H54 (cell line): ENCODE data around the gene PSME3IP1.
A peak's percentile ranks its signal among the peaks of the same experiment; 100 is the strongest.
"Not testable (repeated sequence)": the region's sequence is repeated elsewhere in the genome, so short reads cannot be mapped to it uniquely, and the experiment has no call there.

ENCODE experiments used
- DNase-seq: peaks from one replicate; pipeline ENCODE4 v3.0.0; 2011; ENCODE audit warnings: low spot score, mixed read lengths; ENCODE audit not compliant: insufficient read length
- FAIRE-seq: peaks from 3 replicates; lab custom pipeline; 2011; peaks lifted over from hg19 to GRCh38; lab: Jason Lieb, UNC
- POLR2A ChIP-seq: IDR thresholded peaks from 2 replicates; pipeline ENCODE4 v1.6.1; 2011; ENCODE audit warnings: low read depth, mild to moderate bottlenecking, low read length

PSME3IP1 gene

GRCh38 chr16:57123974-57124674 is 61.7 kb downstream of the PSME3IP1 start:
- FAIRE-seq (no peak), DNase-seq (no peak)
- no peak for TF ChIP-seq POLR2A

DNA sequence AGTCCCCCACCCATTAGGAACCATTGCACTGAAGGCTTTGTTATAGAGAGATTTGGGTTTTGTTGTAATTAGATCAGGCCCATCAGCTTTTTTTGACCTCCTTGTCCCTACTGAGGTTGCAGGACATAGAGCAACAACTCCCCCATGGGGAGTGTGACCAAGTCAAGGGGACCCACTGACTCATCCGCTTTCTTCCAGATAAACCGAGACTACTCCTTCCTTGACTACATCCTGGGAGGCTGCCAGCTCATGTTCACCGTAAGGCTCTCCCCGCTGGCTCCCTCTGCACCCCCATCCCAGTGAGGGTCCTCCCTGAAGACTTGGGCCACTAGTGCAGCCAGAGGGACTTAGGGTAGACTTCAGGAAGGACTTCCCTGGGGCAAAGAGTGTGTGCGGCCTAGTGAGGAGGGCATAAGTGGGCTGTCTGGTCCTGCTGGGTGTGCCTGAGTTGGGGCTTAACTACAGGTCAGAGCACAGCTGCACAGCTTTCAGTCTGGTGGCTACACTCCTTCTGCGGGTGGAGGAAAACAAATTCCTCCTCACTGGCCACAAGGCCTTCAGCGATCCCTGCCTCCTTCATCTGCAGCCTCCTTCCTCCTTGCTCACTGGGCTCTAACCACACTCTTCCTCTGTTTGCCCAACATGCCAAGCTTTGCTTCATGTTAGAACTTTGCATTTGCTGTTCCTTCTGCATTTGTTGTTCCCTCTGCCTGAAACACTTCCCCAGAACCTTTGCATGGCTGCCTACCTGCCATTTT is 62.4 kb downstream of the PSME3IP1 start:
- DNase-seq = no peak

DNA sequence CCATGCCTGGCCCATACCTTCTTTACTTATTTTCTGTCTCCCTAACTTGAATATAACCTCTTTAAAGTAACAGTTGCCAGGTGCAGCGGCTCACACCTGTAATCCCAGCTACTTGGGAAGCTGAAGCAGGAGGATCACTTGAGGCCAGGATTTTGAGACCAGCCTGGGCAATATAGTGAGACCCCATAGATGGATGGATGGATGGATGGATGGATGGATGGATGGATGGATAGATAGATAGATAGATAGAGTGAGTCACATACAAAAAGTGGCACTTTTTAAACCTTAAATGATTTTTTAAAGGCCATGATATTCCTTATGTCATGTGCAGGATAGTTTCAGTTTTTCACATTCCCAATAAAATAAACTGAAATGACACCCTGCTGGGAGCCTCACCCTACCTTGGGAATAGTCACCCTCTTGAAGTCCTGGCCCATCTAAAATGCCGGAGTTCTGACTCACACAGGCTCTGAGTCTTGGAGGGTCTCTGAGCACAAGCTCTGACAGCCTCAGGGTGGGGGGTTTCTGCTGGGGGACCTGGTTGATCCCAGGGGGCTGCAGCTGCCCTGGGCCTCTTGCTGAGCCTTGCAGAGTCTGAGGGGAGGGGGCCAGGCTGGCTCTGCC is 67.3 kb downstream of the PSME3IP1 start:
- FAIRE-seq (no peak), DNase-seq (peak; percentile 54)
- no peak for TF ChIP-seq POLR2A

More for the DNA sequence above, 62.4 kb downstream of the PSME3IP1 start:
- TF ChIP-seq POLR2A = no peak
- FAIRE-seq = no peak

DNA sequence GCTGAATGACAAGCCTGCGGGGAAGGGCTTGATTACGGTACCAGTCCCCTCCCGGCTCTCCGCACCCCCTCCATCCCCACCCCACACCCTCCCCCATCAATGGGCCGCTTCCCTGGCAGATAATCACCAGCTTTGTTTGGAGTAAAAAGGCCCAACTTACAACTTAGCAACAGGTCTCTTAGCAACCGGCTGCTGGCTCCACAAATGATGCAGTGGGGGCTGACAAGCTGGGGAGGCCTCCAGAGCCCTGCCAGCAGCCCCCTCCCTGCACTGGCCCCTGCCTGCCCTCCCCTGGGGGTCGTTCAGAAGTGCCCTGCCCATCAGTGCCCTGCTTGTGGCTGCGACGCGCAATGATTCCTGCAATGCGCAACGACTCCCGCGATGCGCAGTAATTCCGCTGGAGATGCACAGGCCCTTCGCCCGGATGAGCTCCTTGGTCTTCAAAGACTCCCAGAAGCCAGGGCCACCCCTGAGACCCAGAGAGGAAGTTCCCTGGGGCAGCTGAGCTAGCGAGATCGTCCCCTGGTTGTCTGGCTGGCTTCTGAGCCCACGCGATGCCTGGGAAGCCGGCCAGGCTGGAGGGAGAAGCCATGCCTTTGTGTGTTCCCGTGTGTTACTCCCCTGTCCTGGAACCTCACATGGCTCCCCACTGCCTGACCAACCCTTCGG is 70.2 kb downstream of the PSME3IP1 start:
- TF ChIP-seq POLR2A = no peak
- FAIRE-seq = no peak
- DNase-seq = no peak

- DNase-seq (peak; percentile 53), FAIRE-seq (no peak)
- TF ChIP-seq POLR2A = no peak
These were observed 70.7 kb downstream of the PSME3IP1 start for GRCh38 chr16:57115168-57115513.

DNA sequence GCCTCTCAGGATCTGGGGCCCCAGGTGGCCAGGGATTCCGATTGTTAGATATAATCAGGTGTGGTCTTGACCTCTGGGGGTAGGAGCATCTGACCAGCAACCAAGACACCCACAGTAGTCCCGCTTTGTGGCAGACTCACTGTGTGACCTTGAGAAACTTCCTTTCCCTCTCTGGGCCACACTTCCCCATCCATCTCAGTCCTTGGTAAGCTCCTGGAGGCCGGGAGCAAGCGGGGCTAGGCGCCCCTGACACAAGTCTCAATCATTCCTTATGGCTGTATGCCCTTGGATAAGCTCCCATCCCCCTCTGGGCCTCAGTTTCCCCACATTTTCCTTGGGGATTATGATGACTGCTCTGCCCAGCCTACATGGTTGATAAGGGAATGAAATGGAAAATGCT is 72.2 kb downstream of the PSME3IP1 start:
- FAIRE-seq (no peak), DNase-seq (no peak)
- no peak for TF ChIP-seq POLR2A

DNA sequence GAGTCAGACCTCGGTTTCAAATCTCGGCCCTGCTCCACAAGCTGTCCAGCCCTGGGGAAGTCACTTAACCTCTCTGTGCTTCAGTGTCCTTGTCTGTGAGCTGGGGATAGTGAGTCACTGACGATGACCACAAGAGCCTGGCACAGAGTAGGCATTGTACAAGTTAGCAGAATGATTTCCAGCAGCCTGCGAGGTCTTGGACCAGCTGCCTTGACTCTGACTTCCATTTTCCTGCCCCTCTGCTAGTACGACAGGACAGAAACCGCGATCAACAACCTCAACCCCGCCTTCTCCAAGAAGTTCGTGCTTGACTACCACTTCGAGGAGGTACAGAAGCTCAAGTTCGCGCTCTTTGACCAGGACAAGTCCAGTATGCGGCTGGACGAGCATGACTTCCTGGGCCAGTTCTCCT is 72.8 kb downstream of the PSME3IP1 start:
- TF ChIP-seq POLR2A = no peak
- DNase-seq = no peak
- no peak for FAIRE-seq

DNA sequence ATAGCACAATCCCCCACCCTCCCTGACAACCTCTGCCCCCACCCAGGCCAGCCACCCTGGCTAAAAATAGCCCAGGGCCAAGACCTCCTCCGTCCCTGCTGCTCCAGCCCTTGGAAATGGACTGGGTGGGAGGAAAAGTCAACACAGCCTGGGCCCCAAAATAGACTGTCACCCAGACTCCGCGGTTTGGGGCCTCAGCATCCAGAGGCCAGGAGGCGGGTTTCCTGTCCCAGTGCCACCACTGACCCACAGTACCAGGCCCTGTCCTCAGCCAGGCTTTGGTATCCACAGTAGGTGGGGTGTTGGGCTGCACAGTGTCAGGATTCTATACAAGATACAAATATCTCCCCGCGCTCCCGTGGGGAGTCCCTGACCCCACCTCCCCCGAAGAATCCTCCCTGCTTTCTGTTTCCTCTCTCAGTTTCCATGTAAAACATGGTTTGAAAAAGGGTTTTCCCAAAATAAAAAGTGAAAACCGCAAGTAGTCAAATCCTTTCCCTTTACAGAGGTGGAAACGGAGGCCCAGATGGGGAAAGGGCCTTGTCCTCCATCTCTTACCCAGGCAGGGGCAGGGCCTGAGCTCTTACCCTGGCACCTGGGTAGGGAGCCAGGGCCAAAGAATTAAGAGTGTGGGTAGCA is 73.3 kb downstream of the PSME3IP1 start:
- DNase-seq (no peak), FAIRE-seq (no peak)
- no peak for TF ChIP-seq POLR2A

GRCh38 chr16:57111420-57111819 is 74.4 kb downstream of the PSME3IP1 start:
- DNase-seq (no peak), FAIRE-seq (no peak)
- no peak for TF ChIP-seq POLR2A

DNA sequence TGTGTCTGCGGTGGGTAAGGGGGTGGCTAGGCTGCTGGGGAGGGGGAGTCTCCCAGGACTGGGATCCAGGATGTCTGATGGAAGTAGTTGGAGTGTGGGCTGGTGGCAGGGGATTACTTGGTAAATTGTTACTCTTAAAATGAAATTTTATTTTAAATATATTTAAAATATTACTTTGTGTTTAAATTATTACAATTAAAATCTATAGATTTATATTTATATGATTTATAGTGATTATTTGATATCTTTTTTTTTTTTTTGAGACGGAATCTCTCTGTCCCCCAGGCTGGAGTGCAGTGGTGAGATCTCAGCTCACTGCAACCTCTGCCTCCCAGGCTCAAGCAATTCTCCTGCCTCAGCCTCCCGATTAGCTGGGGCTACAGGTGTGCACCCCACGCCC is 74.9 kb downstream of the PSME3IP1 start:
- TF ChIP-seq POLR2A = no peak
- DNase-seq = no peak
- no peak for FAIRE-seq

DNA sequence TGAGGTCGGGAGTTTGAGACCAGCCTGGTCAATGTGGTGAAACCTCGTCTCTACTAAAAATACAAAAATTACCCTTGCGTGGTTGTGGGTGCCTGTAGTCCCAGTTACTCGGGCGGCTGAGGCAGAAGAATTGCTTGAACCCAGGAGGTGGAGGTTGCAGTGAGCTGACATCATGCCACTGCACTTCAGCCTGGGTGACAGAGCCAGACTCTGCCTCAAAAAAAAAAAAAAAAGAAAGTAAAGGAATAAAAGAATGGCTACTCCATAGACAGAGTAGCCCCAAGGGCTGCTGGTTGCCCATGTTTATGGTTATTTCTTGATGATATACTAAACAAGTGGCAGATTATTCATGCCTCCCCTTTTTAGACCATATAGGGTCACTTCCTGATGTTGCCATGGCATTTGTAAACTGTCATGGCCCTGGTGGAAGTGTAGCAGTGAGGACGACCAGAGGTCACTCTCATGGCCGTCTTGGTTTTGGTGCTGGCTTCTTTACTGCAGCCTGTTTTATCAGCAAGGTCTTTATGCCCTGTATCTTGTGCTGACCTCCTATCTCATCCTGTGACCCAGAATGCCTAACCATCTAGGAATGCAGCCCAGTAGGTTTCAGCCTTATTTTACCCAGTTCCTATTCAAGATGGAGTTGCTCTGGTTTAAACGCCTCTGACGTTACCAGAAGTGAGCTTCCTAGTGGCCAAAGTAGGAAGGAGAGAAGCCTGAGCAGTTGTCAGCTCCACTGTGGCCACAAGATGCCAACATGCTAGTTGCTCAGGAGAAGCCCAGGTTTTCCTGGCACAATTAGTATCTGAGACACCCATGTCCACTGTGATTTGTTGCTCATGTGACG is 76.4 kb downstream of the PSME3IP1 start:
- not testable (repeated sequence) for FAIRE-seq, DNase-seq

GRCh38 chr16:57108432-57108831 is 77.4 kb downstream of the PSME3IP1 start:
- FAIRE-seq (no peak), DNase-seq (no peak)
- TF ChIP-seq POLR2A = no peak
